ENCODE results near the gene SEMA3B. TPM values are rescaled to one million over a fixed set of nuclear protein-coding genes. Genes with fewer than 3 reads are reported as not detected.

The SEMA3B gene
- polyA plus RNA-seq, 3 donors: 0.56 TPM; not detected in 2

GRCh38 chr3:50251220-50251619, 17.7 kb upstream of the SEMA3B start:
- Histone ChIP-seq H3K4me1 (ENCODE audit: control insufficient read depth in 1 of 2, insufficient read depth in 2 of 2, low read length in 2 of 2) (peaks cover 80 to 85% of the 10 kb centered on the region in 2 donors), H3K9me3 (replicated peaks in 1 of 2; ENCODE audit: control insufficient read depth in 1 of 2, insufficient read depth in 1 of 2, low read length in 2 of 2) (no peaks in the 10 kb centered on the region), H3K36me3 (replicated peaks in 1 of 2; ENCODE audit: control insufficient read depth in 1 of 2, insufficient read depth in 2 of 2, low read length in 2 of 2) (peaks cover 79 to 94% of the 10 kb centered on the region in 2 donors), H3K4me3 (replicated peaks in 1 of 3; ENCODE audit: low read depth in 2 of 3, low read length in 3 of 3) (no peak overlapping the region), H3K9ac (ENCODE audit: insufficient read depth, low read length, poor library complexity, severe bottlenecking) (no peak overlapping the region), H3K27ac (ENCODE audit: low read depth in 1 of 2, low read length in 2 of 2) (peak overlapping the region; percentile 87 to 100), H2AFZ (ENCODE audit: insufficient read depth, low read depth, low read length, poor library complexity, severe bottlenecking) (no peak overlapping the region), H3K4me2 (replicated peaks; ENCODE audit: extremely low read depth, low read length, poor library complexity, severe bottlenecking) (no peak overlapping the region), H3K27me3 (ENCODE audit: control insufficient read depth in 2 of 2, insufficient read depth in 2 of 2, low read length in 2 of 2) (no peaks in the 10 kb centered on the region), H4K20me1 (ENCODE audit: insufficient read depth, low read length) (peaks cover 100% of the 10 kb centered on the region), H3K79me2 (ENCODE audit: insufficient read depth, low read length) (peaks cover 99% of the 10 kb centered on the region)
- 95% methylated on average over 8 of the region's 8 CpGs for WGBS (ENCODE audit: insufficient coverage)
- intact Hi-C loops (cut with micrococcal nuclease): no loop called here
- peaks cover 0 to 2% (median 0%) of the 10 kb centered on the region in 7 donors for H3K9me3 Mint-ChIP-seq
- peaks cover 71% of the 10 kb centered on the region for H3K4me1 Mint-ChIP-seq
- TF ChIP-seq, protein P1, sequence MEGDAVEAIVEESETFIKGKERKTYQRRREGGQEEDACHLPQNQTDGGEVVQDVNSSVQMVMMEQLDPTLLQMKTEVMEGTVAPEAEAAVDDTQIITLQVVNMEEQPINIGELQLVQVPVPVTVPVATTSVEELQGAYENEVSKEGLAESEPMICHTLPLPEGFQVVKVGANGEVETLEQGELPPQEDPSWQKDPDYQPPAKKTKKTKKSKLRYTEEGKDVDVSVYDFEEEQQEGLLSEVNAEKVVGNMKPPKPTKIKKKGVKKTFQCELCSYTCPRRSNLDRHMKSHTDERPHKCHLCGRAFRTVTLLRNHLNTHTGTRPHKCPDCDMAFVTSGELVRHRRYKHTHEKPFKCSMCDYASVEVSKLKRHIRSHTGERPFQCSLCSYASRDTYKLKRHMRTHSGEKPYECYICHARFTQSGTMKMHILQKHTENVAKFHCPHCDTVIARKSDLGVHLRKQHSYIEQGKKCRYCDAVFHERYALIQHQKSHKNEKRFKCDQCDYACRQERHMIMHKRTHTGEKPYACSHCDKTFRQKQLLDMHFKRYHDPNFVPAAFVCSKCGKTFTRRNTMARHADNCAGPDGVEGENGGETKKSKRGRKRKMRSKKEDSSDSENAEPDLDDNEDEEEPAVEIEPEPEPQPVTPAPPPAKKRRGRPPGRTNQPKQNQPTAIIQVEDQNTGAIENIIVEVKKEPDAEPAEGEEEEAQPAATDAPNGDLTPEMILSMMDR (IDR thresholded peaks at IDR 0.05): no peak
- H3K4me3 Mint-ChIP-seq: no peak overlapping the region
- peaks cover 60 to 93% of the 10 kb centered on the region in 2 donors for H3K36me3 Mint-ChIP-seq
- no peak for DNase-seq
- peak overlapping the region; percentile 77 to 97 (median 83) for H3K27ac Mint-ChIP-seq
- no peaks in the 10 kb centered on the region for H3K27me3 Mint-ChIP-seq (ENCODE audit: low read depth in 3 of 3)

DNA sequence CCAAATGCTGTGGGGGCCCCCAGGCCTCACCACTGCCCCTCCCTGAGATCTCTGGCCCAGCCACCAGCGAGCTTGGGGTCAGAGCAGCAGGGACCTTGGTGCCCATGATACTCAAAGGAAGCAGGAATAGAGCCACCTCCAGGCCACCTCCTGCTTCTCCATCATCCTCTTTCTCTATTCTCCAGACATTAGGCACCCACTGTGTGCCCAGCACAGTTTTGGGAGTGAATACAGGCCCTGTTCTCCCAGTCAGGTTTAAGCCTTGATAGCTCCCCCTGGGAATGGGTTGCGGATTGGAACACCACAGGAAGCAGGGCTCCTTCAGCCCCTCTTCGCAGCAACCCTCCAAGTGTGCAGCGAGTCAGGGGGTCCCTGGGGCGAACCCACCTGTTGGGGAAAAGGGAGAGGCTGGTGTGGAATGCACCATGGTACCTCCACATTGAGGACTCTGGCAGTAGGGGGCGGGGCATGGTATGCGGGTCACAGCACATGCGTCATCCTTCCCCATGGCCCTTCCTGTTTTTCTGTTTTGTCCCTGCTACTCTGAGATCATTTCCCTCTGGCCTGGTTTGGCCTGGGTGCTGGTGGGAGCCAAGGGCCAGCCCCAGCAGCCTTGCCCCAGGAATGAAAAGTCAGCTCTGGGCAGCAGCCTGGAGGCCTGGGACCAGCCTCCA, 14.2 kb upstream of the SEMA3B start:
- H3K9me3 ChIP-seq (replicated peaks in 1 of 2; ENCODE audit: control insufficient read depth in 1 of 2, insufficient read depth in 1 of 2, low read length in 2 of 2): peaks cover 0 to 10% of the 10 kb centered on the region in 2 donors
- intact Hi-C loops (cut with micrococcal nuclease): no loop called here
- H3K9ac ChIP-seq (ENCODE audit: insufficient read depth, low read length, poor library complexity, severe bottlenecking): peak overlapping the region; percentile 19
- no peaks in the 10 kb centered on the region for H3K27me3 ChIP-seq (ENCODE audit: control insufficient read depth in 2 of 2, insufficient read depth in 2 of 2, low read length in 2 of 2)
- H3K36me3 ChIP-seq (replicated peaks in 1 of 2; ENCODE audit: control insufficient read depth in 1 of 2, insufficient read depth in 2 of 2, low read length in 2 of 2): peaks cover 84 to 99% of the 10 kb centered on the region in 2 donors
- Mint-ChIP-seq H3K9me3 (peaks cover 0 to 10% (median 4%) of the 10 kb centered on the region in 7 donors), H3K4me3 (peak overlapping the region; percentile 21 to 39), H3K4me1 (peaks cover 50% of the 10 kb centered on the region), H3K36me3 (peaks cover 79 to 96% of the 10 kb centered on the region in 2 donors), H3K27ac (peak overlapping the region; percentile 92 to 98 (median 95)), H3K27me3 (ENCODE audit: low read depth in 3 of 3) (peaks cover 0 to 3% (median 0%) of the 10 kb centered on the region in 3 donors)
- H3K79me2 ChIP-seq (ENCODE audit: insufficient read depth, low read length): peaks cover 77% of the 10 kb centered on the region
- H3K4me1 ChIP-seq (ENCODE audit: control insufficient read depth in 1 of 2, insufficient read depth in 2 of 2, low read length in 2 of 2): peaks cover 51 to 69% of the 10 kb centered on the region in 2 donors
- peaks cover 100% of the 10 kb centered on the region for H4K20me1 ChIP-seq (ENCODE audit: insufficient read depth, low read length)
- WGBS (ENCODE audit: insufficient coverage): 36% methylated on average over 3 of the region's 8 CpGs
- H3K27ac ChIP-seq (ENCODE audit: low read depth in 1 of 2, low read length in 2 of 2): peak overlapping the region; percentile 87 to 100
- peak overlapping the region in 1 of 3 experiments; percentile 15 for H3K4me3 ChIP-seq (replicated peaks in 1 of 3; ENCODE audit: low read depth in 2 of 3, low read length in 3 of 3)
- H3K4me2 ChIP-seq (replicated peaks; ENCODE audit: extremely low read depth, low read length, poor library complexity, severe bottlenecking): peak overlapping the region; percentile 38
- no peak overlapping the region for H2AFZ ChIP-seq (ENCODE audit: insufficient read depth, low read depth, low read length, poor library complexity, severe bottlenecking)
- peak; percentile 87 to 92 (median 89) for DNase-seq
- TF ChIP-seq, protein P1 (IDR thresholded peaks at IDR 0.05): no peak

Measured in CD14-positive monocyte (primary cell).